Heart left ventricle (tissue), 16 donors: ENCODE measurements around the gene DYSF. TPM values are rescaled to one million over a fixed set of nuclear protein-coding genes. Genes with fewer than 3 reads are reported as not detected.
A peak's percentile ranks its signal among the peaks of the same experiment; 100 is the strongest.

Experiments
- ATAC-seq, 4 donors: fragments of 200-7000 bp; cut with Tn5 transposase; one replicate each; pipeline ENCODE4 v1.9.1; 2020 to 2022; ENCODE audit warnings: moderate library complexity in 4 of 4, mild to moderate bottlenecking in 3 of 4, moderate number of reproducible peaks in 1 of 4
- DNase-seq, 5 donors: peaks; one replicate each; pipeline ENCODE4 v3.0.0-alpha.2; 2020
- H3K27ac ChIP-seq, 12 donors: fragments of 200-600 bp; sonication (generic) in 4 of 12; one replicate each; pipeline versions ENCODE4 v1.5.0 to v1.8.0; 2016 to 2022; ENCODE audit warnings: mild to moderate bottlenecking in 2 of 12
- H3K27me3 ChIP-seq, 9 donors: fragments of 200-600 bp; sonication (generic) in 2 of 9; one replicate each; pipeline versions ENCODE4 v1.5.1 to v1.8.0; 2016 to 2022; ENCODE audit warnings: mild to moderate bottlenecking in 3 of 9
- H3K36me3 ChIP-seq, 9 donors: fragments of 200-600 bp; sonication (generic) in 2 of 9; one replicate each; pipeline versions ENCODE4 v1.5.0 to v1.8.0; 2018 to 2022; ENCODE audit warnings: mild to moderate bottlenecking in 2 of 9
- H3K4me1 ChIP-seq, 12 donors: fragments of 200-600 bp; sonication (generic) in 4 of 12; one replicate each; pipeline versions ENCODE4 v1.5.0 to v1.8.0; 2016 to 2022; ENCODE audit warnings: mild to moderate bottlenecking in 3 of 12
- H3K4me3 ChIP-seq, 12 donors: fragments of 200-600 bp; sonication (generic) in 4 of 12; one replicate each; pipeline versions ENCODE4 v1.5.0 to v1.8.0; 2017 to 2022; ENCODE audit warnings: mild to moderate bottlenecking in 9 of 12, moderate library complexity in 4 of 12
- H3K9me3 ChIP-seq, 12 donors: fragments of 200-600 bp; sonication (generic) in 4 of 12; one replicate each; pipeline versions ENCODE4 v1.5.0 to v1.8.0; 2016 to 2022; ENCODE audit warnings: mild to moderate bottlenecking in 1 of 12
- CTCF ChIP-seq, 12 donors: fragments of 200-600 bp; sonication (generic) in 4 of 12; IDR thresholded peaks; one replicate each; pipeline versions ENCODE4 v1.5.0 to v1.8.0; 2018 to 2022; ENCODE audit warnings: antibody characterized with exemption in 12 of 12, mild to moderate bottlenecking in 5 of 12
- POLR2A ChIP-seq, 2 donors: fragments of 450-650 bp; IDR thresholded peaks; one replicate each; pipeline ENCODE4 v1.6.1; 2017; ENCODE audit warnings: antibody characterized with exemption in 2 of 2, mild to moderate bottlenecking in 2 of 2, moderate library complexity in 2 of 2
- WGBS, 4 donors: extraction: QIAGEN DNeasy Blood & Tissue Kit in 2 of 4; methylation state at CpG; one replicate each; pipeline versions ENCODE4 v1.1.5 to v1.1.7; 2013 to 2018; 5-methylcytosine and 5-hydroxymethylcytosine counted together
- intact Hi-C, 10 donors: fragments of 100-400 bp; cut with DNase I; formaldehyde crosslinking; loops; one replicate each; pipeline versions ENCODE4 v1.11.1 to v1.14.2; 2022
- polyA plus RNA-seq, 2 donors: library from polyadenylated mRNA; stranded (reverse); fragments of 200-250 nt; gene quantifications; one replicate each; pipeline ENCODE4 v1.2.3, GENCODE V29; 2013
- total RNA-seq, 9 donors: library from RNA; depleted of rRNA in 2 of 9; stranded (reverse); fragments of >200 nt in 2 of 9; fragmentation: NEBNext Ultra II Directional in 3 of 9; extraction: Animal tissue kit (Norgen Biotek cat#: 25700) in 3 of 9; gene quantifications; one replicate each; pipeline versions ENCODE4 v1.1.0 to v1.2.4, GENCODE V29; 2016 to 2023
- donor health status: ischemic (EF 13 %, LVEDD 7.1; RV severe dilation, severe dysfunction).
- donor health status: healthy with polysubstance abuse.
- donor health status: DM: no; HTN: yes; CAD: no.
- donor health status: DM: no; HTN: no; CAD: no.
- donor health status: ischemic (EF 25% LVEDD 6.9; RV normal size, moderate dysfunction).
- donor health status: ischemic (EF 25% LVEDD 5.7; RV mildly dilated, moderate dysfunction).
- donor health status: healthy.
- donor health status: DM: yes; HTN: yes; CAD: no.
- donor health status: ischemic (EF 35%, LVEDD 5.7; RV mildly dilated, moderate dysfunction).
- donor health status: nonischemic (EF 11% LVEDD 7.7; RV severe dilation, severe dysfunction).
- donor health status: DM: yes; HTN: yes; CAD: no.
- donor health status: PGD.
- donor health status: ischemic (EF 29% LVEDD 5.4; RV normal size, mild dysfunction).
- donor health status: nonischemic (EF 23%, LVEDD 6.1; RV moderate dilation, normal function).

Gene DYSF
- total and polyA plus RNA-seq, 11 donors, result 25.5 to 99.9 (median 78.6) TPM

DNA sequence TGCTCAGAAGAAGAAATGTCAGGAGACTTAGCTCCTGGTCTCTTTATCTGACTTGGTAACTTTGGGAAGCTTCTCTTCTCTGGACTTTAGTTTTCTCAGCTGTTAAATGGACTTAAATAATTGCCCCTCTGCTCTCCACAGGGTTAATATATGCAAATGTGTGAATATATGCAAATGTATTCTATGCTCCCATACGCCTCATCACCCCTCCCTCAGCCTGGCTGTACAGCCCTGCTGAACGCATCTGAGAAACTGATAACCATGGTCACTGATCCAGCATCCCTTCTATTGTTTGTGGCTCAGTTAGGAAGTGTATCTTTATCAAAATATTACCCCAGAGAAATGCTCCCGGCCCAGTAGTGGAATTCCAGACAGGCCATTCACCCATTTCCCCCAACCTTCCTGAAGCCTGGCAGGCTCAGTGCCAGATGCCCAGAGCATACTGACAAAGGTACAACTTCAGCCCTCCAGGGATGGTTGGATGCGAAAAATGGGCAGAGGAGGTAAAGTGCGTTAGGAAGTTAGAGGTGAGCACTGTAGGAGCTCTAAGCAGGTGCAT, 103.4 kb downstream of the DYSF start:
- DNase-seq, result peak in 2 of 5 donors; percentile 7 to 9
- H3K36me3 ChIP-seq, result peaks cover 0 to 73% (median 40%) of the 10 kb centered on the region in 9 donors
- 74 to 79% (median 75%) methylated on average over 5 of the region's 5 CpGs for WGBS, 4 donors
- H3K9me3 ChIP-seq, result no peaks in the 10 kb centered on the region
- intact Hi-C loops, result loop anchor here in 2 of 10 donors (10.0 kb wide), 1 partner anchor 238 kb away; no protein-coding TSS in a partner anchor
- no peaks in the 10 kb centered on the region for H3K27me3 ChIP-seq
- TF ChIP-seq POLR2A (IDR thresholded peaks at IDR 0.05), result no peak
- TF ChIP-seq CTCF (IDR thresholded peaks at IDR 0.05), result no peak
- no peak for ATAC-seq
- peaks cover 0 to 5% (median 0%) of the 10 kb centered on the region in 12 donors for H3K4me1 ChIP-seq
- no peak overlapping the region for H3K27ac ChIP-seq
- no peak overlapping the region for H3K4me3 ChIP-seq

- no peak for TF ChIP-seq POLR2A (IDR thresholded peaks at IDR 0.05)
- TF ChIP-seq CTCF (IDR thresholded peaks at IDR 0.05), result no peak
- intact Hi-C loops, result loop anchor here in 2 of 10 donors (10.0 kb wide), 1 partner anchor 237 kb away; no protein-coding TSS in a partner anchor
- no peaks in the 10 kb centered on the region for H3K27me3 ChIP-seq
- no peak overlapping the region for H3K4me3 ChIP-seq
- 92 to 95% (median 94%) methylated on average over 6 of the region's 6 CpGs for WGBS, 4 donors
- H3K4me1 ChIP-seq, result peaks cover 0 to 5% (median 0%) of the 10 kb centered on the region in 12 donors
- ATAC-seq, result no peak
- H3K36me3 ChIP-seq, result peaks cover 0 to 73% (median 41%) of the 10 kb centered on the region in 9 donors
- DNase-seq, result peak in 1 of 5 donors; percentile 12
- no peaks in the 10 kb centered on the region for H3K9me3 ChIP-seq
- H3K27ac ChIP-seq, result no peak overlapping the region
These were observed 104.0 kb downstream of the DYSF start for GRCh38 chr2:71557321-71557720.

DNA sequence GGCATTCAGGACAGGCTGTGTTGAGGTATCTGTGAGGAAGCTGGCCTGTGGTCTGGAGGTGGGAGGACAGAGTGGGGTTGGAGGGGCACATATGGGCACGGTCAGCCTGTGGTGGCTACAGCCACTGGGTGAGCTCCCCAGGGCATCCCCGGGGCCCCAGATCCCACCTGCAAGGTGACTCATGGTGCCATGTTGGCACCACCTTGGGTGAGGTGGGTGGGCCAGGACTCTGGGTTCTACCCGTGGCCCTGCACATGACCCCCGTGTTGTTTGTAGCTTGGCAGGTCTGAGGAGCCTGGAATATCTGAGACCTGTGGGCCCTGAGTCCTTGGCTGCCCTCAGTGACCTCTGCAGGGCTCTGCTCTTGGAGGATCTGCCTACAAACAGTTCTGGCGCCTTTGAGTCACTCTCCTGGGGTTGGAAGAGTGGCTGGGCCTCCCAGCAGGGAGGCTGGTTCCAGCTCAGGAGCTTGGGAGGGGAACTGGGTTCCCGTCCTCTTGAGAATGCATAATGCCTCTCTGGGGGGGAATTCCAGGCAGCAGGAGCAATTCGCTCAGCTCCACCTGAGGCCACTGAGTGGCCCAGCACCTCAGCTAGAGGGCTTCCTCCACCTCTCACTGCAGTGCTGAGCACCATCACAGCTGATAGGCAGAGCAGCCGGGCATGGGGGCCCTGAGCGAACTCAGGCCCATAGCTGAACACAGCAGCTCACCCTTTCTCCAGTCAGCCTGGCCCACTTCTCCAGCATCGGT, 105.1 kb downstream of the DYSF start:
- Histone ChIP-seq H3K9me3 (no peaks in the 10 kb centered on the region), H3K27me3 (no peaks in the 10 kb centered on the region), H3K36me3 (peaks cover 0 to 73% (median 39%) of the 10 kb centered on the region in 9 donors), H3K4me1 (peaks cover 0 to 5% (median 0%) of the 10 kb centered on the region in 12 donors), H3K27ac (no peak overlapping the region), H3K4me3 (no peak overlapping the region)
- peak in 3 of 4 donors; percentile 39 to 55 (median 43) for ATAC-seq
- WGBS, 4 donors, result 79 to 93% (median 89%) methylated on average over 7 to 10 of the region's 10 CpGs
- TF ChIP-seq POLR2A (IDR thresholded peaks at IDR 0.05) (no peak), CTCF (IDR thresholded peaks at IDR 0.05) (no peak)
- DNase-seq, result peak in 2 of 5 donors; percentile 7 to 28
- intact Hi-C loops, result loop anchor here in 2 of 10 donors (10.0 kb wide), 1 partner anchor 236 kb away; no protein-coding TSS in a partner anchor
